Measurements from ENCODE around the gene ZNF789.
A peak's percentile ranks its signal among the peaks of the same experiment; 100 is the strongest.

ZNF789 gene

GRCh38 chr7:99504281-99504602, 31.6 kb downstream of the ZNF789 start:
- no peak for DNase-seq (ENCODE audit: low read depth in 2 of 3, low spot score in 2 of 3)

GRCh38 chr7:99504603-99505323, 32.1 kb downstream of the ZNF789 start, which contains the start of gene ZKSCAN5:
ZKSCAN5 (plus strand) TSS chr7:99504662; CDS start chr7:99506045, 1,383 bp downstream.
- peak; percentile 90 to 98 (median 91) for DNase-seq (ENCODE audit: low read depth in 2 of 3, low spot score in 2 of 3)

DNA sequence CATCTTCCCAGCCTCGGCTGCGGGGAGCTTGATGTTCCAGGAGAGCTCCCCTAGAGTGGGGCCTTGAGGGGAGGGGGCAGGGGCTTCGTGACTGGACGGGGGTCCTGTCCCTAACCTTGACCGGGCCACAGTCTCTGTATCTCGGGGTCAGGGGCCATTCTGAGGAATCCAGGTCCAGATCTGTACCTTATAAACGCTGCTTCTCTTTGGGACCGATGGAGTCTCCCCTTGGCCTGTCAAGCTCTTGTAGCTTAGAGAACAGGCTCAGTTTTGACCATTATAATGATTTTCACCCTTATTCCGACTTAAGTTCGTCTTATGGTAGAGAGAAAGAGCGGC, 32.6 kb downstream of the ZNF789 start:
- DNase-seq (ENCODE audit: low read depth in 2 of 3, low spot score in 2 of 3): no peak

- no peak for DNase-seq (ENCODE audit: low read depth in 2 of 3, low spot score in 2 of 3)
Measured at GRCh38 chr7:99514050-99514449, 41.4 kb downstream of the ZNF789 start.

GRCh38 chr7:99521399-99521798, 48.7 kb downstream of the ZNF789 start:
- no peak for DNase-seq (ENCODE audit: low read depth in 2 of 3, low spot score in 2 of 3)

DNA sequence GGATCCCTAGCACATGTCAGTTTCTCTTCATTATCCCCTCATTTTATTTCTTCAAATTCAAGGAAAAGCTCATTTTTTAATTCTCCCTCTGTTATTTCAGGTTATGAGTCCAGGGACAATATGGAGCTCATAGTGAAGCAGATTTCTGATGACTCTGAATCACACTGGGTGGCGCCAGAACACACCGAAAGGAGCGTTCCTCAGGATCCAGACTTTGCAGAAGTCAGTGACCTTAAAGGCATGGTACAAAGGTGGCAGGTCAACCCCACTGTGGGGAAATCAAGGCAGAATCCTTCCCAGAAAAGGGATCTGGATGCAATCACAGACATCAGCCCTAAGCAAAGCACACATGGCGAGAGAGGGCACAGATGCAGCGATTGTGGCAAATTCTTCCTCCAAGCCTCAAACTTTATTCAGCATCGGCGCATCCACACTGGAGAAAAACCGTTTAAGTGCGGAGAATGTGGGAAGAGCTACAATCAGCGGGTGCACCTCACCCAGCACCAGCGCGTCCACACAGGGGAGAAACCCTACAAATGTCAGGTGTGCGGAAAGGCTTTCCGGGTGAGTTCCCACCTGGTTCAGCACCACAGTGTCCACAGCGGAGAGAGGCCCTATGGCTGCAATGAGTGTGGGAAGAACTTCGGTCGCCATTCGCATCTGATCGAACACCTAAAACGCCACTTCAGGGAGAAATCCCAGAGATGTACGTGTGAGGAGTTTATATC, 53.2 kb downstream of the ZNF789 start:
- DNase-seq (ENCODE audit: low read depth in 2 of 3, low spot score in 2 of 3): no peak

- DNase-seq (ENCODE audit: low read depth in 2 of 3, low spot score in 2 of 3): no peak
Measured at GRCh38 chr7:99531354-99531765, 58.7 kb downstream of the ZNF789 start.

GRCh38 chr7:99535667-99536066, 63.0 kb downstream of the ZNF789 start:
- no peak for DNase-seq (ENCODE audit: low read depth in 2 of 3, low spot score in 2 of 3)
